ENCODE data around the gene SYNE3.

Gene SYNE3

GRCh38 chr14:95494456-95494855 lies 22.0 kb downstream of the SYNE3 start:
- TF ChIP-seq CTCF (conservative IDR thresholded peaks at IDR 0.05; ENCODE audit: low read length), result no peak
- DNase-seq (ENCODE audit: low read depth), result no peak
- no peak overlapping the region for H3K4me3 ChIP-seq (ENCODE audit: low read length)

- DNase-seq (ENCODE audit: low read depth), result no peak
- TF ChIP-seq CTCF (conservative IDR thresholded peaks at IDR 0.05; ENCODE audit: low read length), result no peak
- no peak overlapping the region for H3K4me3 ChIP-seq (ENCODE audit: low read length)
Observed at GRCh38 chr14:95493976-95494375, 22.5 kb downstream of the SYNE3 start.

- H3K4me3 ChIP-seq (ENCODE audit: low read length), result no peak overlapping the region
- no peak for TF ChIP-seq CTCF (conservative IDR thresholded peaks at IDR 0.05; ENCODE audit: low read length)
- no peak for DNase-seq (ENCODE audit: low read depth)
Observed at GRCh38 chr14:95493503-95493902, 22.9 kb downstream of the SYNE3 start.

GRCh38 chr14:95491936-95492608 lies 24.4 kb downstream of the SYNE3 start:
- no peak overlapping the region for H3K4me3 ChIP-seq (ENCODE audit: low read length)
- no peak for DNase-seq (ENCODE audit: low read depth)
- no peak for TF ChIP-seq CTCF (conservative IDR thresholded peaks at IDR 0.05; ENCODE audit: low read length)

GRCh38 chr14:95490727-95491451 lies 25.6 kb downstream of the SYNE3 start:
- H3K4me3 ChIP-seq (ENCODE audit: low read length), result no peak overlapping the region
- no peak for DNase-seq (ENCODE audit: low read depth)
- TF ChIP-seq CTCF (conservative IDR thresholded peaks at IDR 0.05; ENCODE audit: low read length), result no peak

- H3K4me3 ChIP-seq (ENCODE audit: low read length), result no peak overlapping the region
- no peak for DNase-seq (ENCODE audit: low read depth)
Observed at GRCh38 chr14:95490138-95490509, 26.3 kb downstream of the SYNE3 start.

More at GRCh38 chr14:95490138-95490509, 26.3 kb downstream of the SYNE3 start:
- TF ChIP-seq CTCF (conservative IDR thresholded peaks at IDR 0.05; ENCODE audit: low read length), result no peak
